H1 (cell line): Measurements from ENCODE around the gene MAP3K15. TPM values are rescaled to one million over a fixed set of nuclear protein-coding genes. Genes with fewer than 3 reads are reported as not detected.

ENCODE experiments used
- JUND ChIP-seq: IDR thresholded peaks from 2 replicates; pipeline ENCODE4 v1.6.1; 2011; ENCODE audit warnings: mild to moderate bottlenecking, improper control_type of control experiment, low read length
- polyA plus RNA-seq, 7 experiments: library from polyadenylated mRNA; depleted of rRNA in 3 of 7; stranded (reverse) in 5 of 7; unstranded in 2 of 7; fragments of >200 nt in 5 of 7; fragments of 200-250 nt in 2 of 7; gene quantifications; 1 replicate in 5 of 7; 2 replicates in 1 of 7; 4 replicates in 1 of 7; pipeline versions ENCODE4 v1.2.1 to v1.2.3, GENCODE V29; 2011 to 2013; ENCODE audit warnings: missing spikeins in 2 of 7, mixed read lengths in 2 of 7
- total RNA-seq: library from RNA; stranded (reverse); fragmentation: NEBNext Ultra II Directional; extraction: Animal tissue kit (Norgen Biotek cat#: 25700); gene quantifications from 2 replicates; pipeline ENCODE4 v1.2.1, GENCODE V29; 2021

Gene MAP3K15
- total and polyA plus RNA-seq, 2 of the 8 experiments (the other 6 are each of a cell fraction or from before 2014, with no cell fraction given), result 1.8 to 2.4 TPM

DNA sequence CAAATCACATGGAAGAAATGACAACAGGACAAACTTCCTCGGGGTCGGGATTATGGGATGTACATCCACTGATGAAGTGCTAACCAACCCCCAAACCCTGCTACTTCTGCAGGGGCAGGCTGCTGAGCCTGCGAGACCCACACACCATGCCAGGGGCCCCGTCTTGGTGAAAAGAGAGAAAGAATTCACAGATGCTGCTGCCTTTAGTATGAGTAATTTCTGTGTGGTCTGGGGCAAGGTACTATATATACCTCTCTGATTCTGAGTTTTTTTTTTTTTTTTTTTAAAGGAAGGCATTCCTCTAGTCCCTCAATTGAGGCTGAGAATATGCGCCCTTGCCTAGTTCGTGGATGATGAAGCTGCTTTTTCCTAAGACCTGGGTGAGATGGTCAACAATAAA, 146.7 kb downstream of the MAP3K15 start (continued):
- no peak for TF ChIP-seq JUND
